ENCODE measurements around the gene CDKL4.
A peak's percentile ranks its signal among the peaks of the same experiment; 100 is the strongest.

Gene CDKL4

DNA sequence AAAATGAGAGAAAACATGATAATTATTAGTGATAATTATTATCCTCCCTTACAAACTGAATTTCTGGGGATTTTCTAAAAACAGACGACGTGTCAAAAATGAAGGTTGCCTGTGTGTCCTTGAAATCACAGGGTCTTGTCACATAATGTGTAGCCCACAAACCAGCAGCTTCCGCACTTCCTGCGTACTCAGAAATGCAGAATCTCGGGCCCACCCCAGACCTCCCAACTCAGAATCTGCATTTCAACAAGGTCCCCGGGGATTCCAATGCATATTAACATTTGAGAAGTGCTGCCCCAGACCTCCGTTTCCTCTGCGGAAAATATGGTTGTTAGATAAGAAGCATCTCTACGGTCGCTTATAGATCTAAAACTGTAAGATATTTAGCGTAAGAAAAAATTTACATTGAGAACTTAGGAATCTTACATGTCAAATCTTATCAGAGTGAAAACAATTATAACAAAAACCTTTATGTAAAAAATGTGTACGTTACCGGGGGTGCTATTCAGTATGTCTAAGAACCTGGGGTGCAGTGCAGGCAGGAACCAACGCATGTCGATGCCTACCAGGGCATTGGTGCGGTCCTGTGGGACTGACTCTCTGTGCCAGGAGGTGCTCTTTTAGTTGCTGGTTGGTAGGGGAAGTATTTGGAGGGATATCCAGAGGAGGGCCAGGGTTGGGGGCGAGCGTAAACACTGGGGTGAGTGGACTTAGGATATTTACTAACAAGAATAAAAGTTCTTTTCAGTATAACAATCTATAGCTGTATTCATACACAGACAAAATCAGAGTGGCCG, 15.2 kb downstream of the CDKL4 start:
- DNase-seq (ENCODE audit: low read depth), result no peak
- Histone ChIP-seq H3K36me3 (ENCODE audit: control insufficient read depth, insufficient read depth, low read length, severe bottlenecking) (no peaks in the 10 kb centered on the region), H3K9me3 (ENCODE audit: control insufficient read depth, low read length) (no peaks in the 10 kb centered on the region), H3K4me1 (ENCODE audit: control insufficient read depth, insufficient read depth, low read length) (peaks cover 25% of the 10 kb centered on the region), H3K9ac (ENCODE audit: low read length) (peak overlapping the region; percentile 75), H3K27me3 (replicated peaks; ENCODE audit: control insufficient read depth, insufficient read depth, low read length) (no peaks in the 10 kb centered on the region), H3K4me3 (ENCODE audit: low read length) (peak overlapping the region; percentile 42)

DNA sequence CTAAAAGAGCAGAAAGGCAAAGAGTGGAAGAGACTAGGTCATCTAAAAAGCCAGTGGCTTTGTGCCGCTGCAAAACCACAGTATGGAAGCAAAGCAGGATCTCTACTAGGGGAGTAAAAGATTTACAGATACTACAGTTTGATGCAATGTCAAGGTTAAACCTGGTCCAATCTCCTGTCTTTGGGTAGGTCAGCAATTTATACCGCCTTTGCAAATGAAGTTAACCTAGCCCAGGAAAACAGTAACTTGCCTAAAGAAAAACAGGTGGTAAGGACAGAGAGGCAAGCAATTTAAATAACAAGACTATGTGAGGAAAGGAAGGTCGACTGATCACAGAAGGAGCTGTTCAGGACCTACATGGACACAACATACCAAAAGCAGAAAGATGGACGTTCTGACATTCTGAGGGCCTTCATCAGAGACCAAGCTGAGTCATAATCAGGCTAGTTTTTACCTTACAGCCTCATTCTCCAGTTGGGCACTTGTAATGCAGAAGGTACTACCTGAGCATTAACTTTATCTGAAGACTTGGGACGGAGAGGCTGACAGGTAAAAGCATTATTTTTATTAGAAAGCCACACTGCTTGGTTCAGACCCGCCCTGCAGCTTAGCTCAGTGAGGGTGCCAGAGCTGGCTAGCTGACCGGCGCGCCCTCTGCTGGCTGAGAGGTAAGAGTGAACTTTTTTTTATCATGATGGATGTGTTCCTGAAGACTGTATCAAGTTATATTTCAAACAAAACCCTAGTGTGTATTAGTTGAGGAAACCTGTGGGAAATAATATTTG, 15.9 kb downstream of the CDKL4 start:
- H3K36me3 ChIP-seq (ENCODE audit: control insufficient read depth, insufficient read depth, low read length, severe bottlenecking), result no peaks in the 10 kb centered on the region
- peak overlapping the region; percentile 42 for H3K4me3 ChIP-seq (ENCODE audit: low read length)
- peaks cover 25% of the 10 kb centered on the region for H3K4me1 ChIP-seq (ENCODE audit: control insufficient read depth, insufficient read depth, low read length)
- no peaks in the 10 kb centered on the region for H3K9me3 ChIP-seq (ENCODE audit: control insufficient read depth, low read length)
- peak; percentile 89 for DNase-seq (ENCODE audit: low read depth)
- H3K9ac ChIP-seq (ENCODE audit: low read length), result peak overlapping the region; percentile 75
- H3K27me3 ChIP-seq (replicated peaks; ENCODE audit: control insufficient read depth, insufficient read depth, low read length), result no peaks in the 10 kb centered on the region

DNA sequence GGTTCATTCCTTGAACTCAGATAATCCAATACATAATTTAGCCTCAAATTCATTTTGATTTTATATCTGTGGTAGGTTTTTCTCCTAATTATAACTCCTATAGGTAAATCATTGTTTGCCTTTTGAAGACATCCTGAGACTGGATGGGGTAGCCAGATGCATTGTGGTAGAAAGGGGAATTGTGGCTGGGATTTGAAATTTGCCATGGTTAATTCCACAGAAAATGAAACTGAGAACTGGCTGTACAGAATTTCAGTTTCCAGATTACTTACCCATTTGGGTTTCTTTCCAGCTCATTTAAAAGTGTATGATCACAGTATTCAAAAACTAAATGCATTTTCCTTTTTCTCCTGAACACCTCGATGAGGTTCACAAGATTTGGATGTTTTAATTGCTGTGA, 18.2 kb downstream of the CDKL4 start:
- Histone ChIP-seq H3K4me3 (ENCODE audit: low read length) (no peak overlapping the region), H3K27me3 (replicated peaks; ENCODE audit: control insufficient read depth, insufficient read depth, low read length) (no peaks in the 10 kb centered on the region), H3K4me1 (ENCODE audit: control insufficient read depth, insufficient read depth, low read length) (peaks cover 25% of the 10 kb centered on the region), H3K36me3 (ENCODE audit: control insufficient read depth, insufficient read depth, low read length, severe bottlenecking) (no peaks in the 10 kb centered on the region), H3K9me3 (ENCODE audit: control insufficient read depth, low read length) (no peaks in the 10 kb centered on the region), H3K9ac (ENCODE audit: low read length) (no peak overlapping the region)
- DNase-seq (ENCODE audit: low read depth), result no peak

DNA sequence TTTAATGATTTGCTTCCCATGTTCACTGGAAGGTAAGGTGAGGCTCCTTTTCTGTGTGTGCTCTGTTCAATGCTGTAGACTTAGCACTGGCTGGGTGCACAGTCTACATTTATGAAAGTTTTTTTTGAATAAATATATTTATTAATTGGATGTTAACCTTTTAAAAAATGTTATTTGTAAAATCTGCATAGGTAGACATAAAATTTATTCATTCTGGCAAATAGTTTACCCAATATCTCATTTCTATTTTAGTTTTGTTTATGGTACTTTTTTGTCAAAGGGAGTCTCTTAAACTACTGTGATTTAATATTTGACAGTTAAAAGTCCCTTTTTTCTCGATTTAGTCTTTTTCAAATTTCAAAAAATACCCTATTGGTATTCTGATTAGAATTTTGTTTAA, 19.9 kb downstream of the CDKL4 start:
- no peaks in the 10 kb centered on the region for H3K9me3 ChIP-seq (ENCODE audit: control insufficient read depth, low read length)
- peaks cover 12% of the 10 kb centered on the region for H3K4me1 ChIP-seq (ENCODE audit: control insufficient read depth, insufficient read depth, low read length)
- no peak overlapping the region for H3K4me3 ChIP-seq (ENCODE audit: low read length)
- H3K27me3 ChIP-seq (replicated peaks; ENCODE audit: control insufficient read depth, insufficient read depth, low read length), result no peaks in the 10 kb centered on the region
- no peak for DNase-seq (ENCODE audit: low read depth)
- H3K36me3 ChIP-seq (ENCODE audit: control insufficient read depth, insufficient read depth, low read length, severe bottlenecking), result no peaks in the 10 kb centered on the region
- H3K9ac ChIP-seq (ENCODE audit: low read length), result no peak overlapping the region

DNA sequence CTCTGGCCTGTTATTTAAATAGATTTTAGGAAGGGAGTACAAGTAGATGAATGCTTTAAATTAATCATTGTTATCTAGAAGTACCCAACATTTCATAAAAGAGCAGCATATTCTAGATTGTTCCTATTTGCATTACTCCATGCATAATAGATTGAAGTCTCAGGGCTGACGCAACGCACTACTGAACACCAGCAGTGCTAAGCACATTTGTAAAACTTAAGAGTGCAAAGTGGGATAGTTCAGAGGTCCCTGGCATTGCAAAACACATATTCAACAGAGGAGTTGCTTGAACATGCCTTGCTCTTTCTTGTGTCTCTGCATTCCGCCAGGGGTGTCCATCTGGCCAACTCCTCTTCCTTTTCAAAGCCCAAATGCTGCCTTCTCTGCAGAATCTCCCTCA, 22.3 kb downstream of the CDKL4 start:
- Histone ChIP-seq H3K9me3 (ENCODE audit: control insufficient read depth, low read length) (no peaks in the 10 kb centered on the region), H3K4me3 (ENCODE audit: low read length) (no peak overlapping the region), H3K4me1 (ENCODE audit: control insufficient read depth, insufficient read depth, low read length) (no peaks in the 10 kb centered on the region), H3K36me3 (ENCODE audit: control insufficient read depth, insufficient read depth, low read length, severe bottlenecking) (no peaks in the 10 kb centered on the region), H3K9ac (ENCODE audit: low read length) (no peak overlapping the region), H3K27me3 (replicated peaks; ENCODE audit: control insufficient read depth, insufficient read depth, low read length) (no peaks in the 10 kb centered on the region)
- DNase-seq (ENCODE audit: low read depth), result no peak

DNA sequence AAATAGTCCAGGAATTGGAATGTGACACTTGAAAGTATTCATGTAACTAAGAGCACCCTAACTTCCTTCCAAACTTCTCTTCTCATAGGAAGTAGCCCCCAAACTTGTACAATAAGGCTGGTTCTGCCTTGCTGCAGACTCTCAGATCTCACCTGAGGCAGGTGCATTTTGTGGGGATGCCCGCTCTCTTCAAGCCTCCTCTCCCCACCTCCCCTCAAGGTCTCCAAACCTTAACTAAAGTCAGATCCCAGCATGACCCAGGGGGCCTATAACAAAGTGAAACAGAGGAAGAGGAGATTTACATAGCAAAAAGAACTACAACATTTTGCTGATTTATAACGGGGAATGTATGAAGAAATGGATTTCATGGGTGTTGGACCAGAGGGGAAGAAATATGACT, 23.6 kb downstream of the CDKL4 start:
- Histone ChIP-seq H3K4me1 (ENCODE audit: control insufficient read depth, insufficient read depth, low read length) (no peaks in the 10 kb centered on the region), H3K36me3 (ENCODE audit: control insufficient read depth, insufficient read depth, low read length, severe bottlenecking) (no peaks in the 10 kb centered on the region), H3K4me3 (ENCODE audit: low read length) (no peak overlapping the region), H3K27me3 (replicated peaks; ENCODE audit: control insufficient read depth, insufficient read depth, low read length) (no peaks in the 10 kb centered on the region), H3K9me3 (ENCODE audit: control insufficient read depth, low read length) (no peaks in the 10 kb centered on the region), H3K9ac (ENCODE audit: low read length) (no peak overlapping the region)
- DNase-seq (ENCODE audit: low read depth), result no peak

DNA sequence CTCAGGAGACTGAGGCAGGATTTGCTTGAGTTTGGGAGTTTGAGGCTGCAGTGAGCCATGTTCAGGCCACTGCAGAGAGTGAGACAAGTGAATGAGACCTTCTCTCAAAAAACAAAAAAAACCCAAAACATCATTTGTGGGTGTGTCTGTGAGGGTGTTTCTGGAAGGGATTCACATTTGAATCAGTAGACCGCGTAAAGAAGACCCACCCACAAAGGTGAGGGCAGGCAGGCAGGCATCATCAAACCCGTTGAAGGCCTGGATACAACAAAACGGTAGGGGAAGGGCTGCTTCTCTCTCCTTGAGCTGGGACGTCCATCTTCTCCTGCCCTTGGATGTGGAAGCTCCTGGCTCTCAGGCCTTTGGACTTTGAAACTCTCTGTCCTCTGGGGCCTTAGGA, 25.4 kb downstream of the CDKL4 start:
- no peak overlapping the region for H3K9ac ChIP-seq (ENCODE audit: low read length)
- no peaks in the 10 kb centered on the region for H3K4me1 ChIP-seq (ENCODE audit: control insufficient read depth, insufficient read depth, low read length)
- H3K4me3 ChIP-seq (ENCODE audit: low read length), result no peak overlapping the region
- H3K27me3 ChIP-seq (replicated peaks; ENCODE audit: control insufficient read depth, insufficient read depth, low read length), result no peaks in the 10 kb centered on the region
- H3K9me3 ChIP-seq (ENCODE audit: control insufficient read depth, low read length), result no peaks in the 10 kb centered on the region
- H3K36me3 ChIP-seq (ENCODE audit: control insufficient read depth, insufficient read depth, low read length, severe bottlenecking), result no peaks in the 10 kb centered on the region
- DNase-seq (ENCODE audit: low read depth), result no peak

DNA sequence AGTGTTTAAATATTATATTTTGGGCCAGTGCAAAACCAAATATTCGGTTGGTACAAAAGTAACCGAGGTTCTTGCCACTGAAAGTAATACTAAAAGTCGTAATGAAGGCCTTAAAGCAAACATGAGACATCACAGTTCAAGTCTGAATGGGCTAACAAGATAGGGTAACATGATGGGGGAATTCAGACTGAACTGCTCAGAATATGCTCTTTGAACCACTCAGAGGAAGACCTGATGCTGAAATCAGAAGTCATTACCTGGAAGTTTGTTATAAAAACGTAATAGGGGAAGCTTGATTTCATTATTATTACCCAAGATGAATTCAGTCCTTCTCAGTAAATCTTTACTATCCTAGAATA, 26.6 kb downstream of the CDKL4 start:
- no peak overlapping the region for H3K9ac ChIP-seq (ENCODE audit: low read length)
- H3K27me3 ChIP-seq (replicated peaks; ENCODE audit: control insufficient read depth, insufficient read depth, low read length), result no peaks in the 10 kb centered on the region
- H3K9me3 ChIP-seq (ENCODE audit: control insufficient read depth, low read length), result no peaks in the 10 kb centered on the region
- no peaks in the 10 kb centered on the region for H3K4me1 ChIP-seq (ENCODE audit: control insufficient read depth, insufficient read depth, low read length)
- H3K4me3 ChIP-seq (ENCODE audit: low read length), result no peak overlapping the region
- no peak for DNase-seq (ENCODE audit: low read depth)
- no peaks in the 10 kb centered on the region for H3K36me3 ChIP-seq (ENCODE audit: control insufficient read depth, insufficient read depth, low read length, severe bottlenecking)

DNA sequence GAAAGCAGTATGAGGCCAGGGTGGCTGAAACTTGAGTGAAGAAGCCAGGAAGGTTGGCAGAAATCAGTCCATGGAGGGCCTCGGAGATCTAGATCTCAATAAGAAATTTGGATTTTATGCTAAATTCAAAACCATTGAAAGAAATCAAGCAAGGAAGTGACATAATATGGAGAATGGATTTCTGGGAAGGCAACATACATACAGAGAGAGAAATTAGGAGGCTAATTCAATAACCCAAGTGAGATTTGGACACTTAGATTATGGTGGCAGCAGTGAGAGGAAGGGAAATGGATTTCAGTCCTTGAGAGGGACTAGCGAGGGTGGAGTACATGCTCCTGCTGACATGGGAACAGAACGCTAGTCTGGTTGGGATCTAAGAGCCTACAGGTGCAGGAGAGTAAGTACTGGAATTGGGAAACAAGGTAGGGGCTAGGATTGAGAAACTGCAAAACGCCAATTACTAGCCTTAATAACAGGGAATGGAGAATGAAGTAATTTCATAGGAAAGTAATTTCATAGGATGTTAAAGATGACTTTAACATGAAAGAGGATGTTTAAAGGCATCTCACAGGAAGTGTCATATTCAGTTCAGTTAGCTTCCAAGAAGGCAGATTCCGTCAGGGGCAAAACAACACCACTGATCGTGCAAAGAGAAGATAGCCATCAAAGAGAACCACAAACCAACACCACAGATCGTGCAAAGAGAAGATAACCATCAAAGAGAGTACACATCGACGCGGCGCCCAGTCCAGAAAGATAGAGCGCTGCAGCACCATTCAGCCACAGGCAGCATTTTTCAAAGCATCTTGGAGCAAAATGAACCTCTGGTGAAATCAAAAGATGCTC, 27.2 kb downstream of the CDKL4 start:
- Histone ChIP-seq H3K36me3 (ENCODE audit: control insufficient read depth, insufficient read depth, low read length, severe bottlenecking) (no peaks in the 10 kb centered on the region), H3K9me3 (ENCODE audit: control insufficient read depth, low read length) (no peaks in the 10 kb centered on the region), H3K27me3 (replicated peaks; ENCODE audit: control insufficient read depth, insufficient read depth, low read length) (no peaks in the 10 kb centered on the region), H3K4me1 (ENCODE audit: control insufficient read depth, insufficient read depth, low read length) (no peaks in the 10 kb centered on the region), H3K4me3 (ENCODE audit: low read length) (no peak overlapping the region), H3K9ac (ENCODE audit: low read length) (no peak overlapping the region)
- no peak for DNase-seq (ENCODE audit: low read depth)

DNA sequence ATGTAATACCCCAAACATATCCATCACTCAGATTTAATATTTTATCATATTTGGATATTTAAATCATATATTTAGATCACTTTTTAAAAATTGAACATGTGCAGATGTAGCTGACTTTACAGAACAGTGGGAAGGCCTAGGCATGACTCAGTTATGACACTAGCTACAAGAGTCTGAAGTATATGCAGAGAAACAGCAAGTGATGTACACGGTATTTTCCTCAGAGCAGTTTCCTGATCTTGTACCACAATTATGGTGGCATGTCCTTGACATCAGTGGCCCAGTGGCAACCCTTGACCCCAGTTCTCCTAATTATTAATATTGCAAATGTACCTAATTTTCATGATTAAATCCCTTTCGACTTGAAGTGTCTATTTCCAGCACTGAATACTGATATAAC, 28.2 kb downstream of the CDKL4 start:
- no peak overlapping the region for H3K4me3 ChIP-seq (ENCODE audit: low read length)
- no peaks in the 10 kb centered on the region for H3K9me3 ChIP-seq (ENCODE audit: control insufficient read depth, low read length)
- H3K36me3 ChIP-seq (ENCODE audit: control insufficient read depth, insufficient read depth, low read length, severe bottlenecking), result no peaks in the 10 kb centered on the region
- no peak overlapping the region for H3K9ac ChIP-seq (ENCODE audit: low read length)
- H3K4me1 ChIP-seq (ENCODE audit: control insufficient read depth, insufficient read depth, low read length), result no peaks in the 10 kb centered on the region
- H3K27me3 ChIP-seq (replicated peaks; ENCODE audit: control insufficient read depth, insufficient read depth, low read length), result no peaks in the 10 kb centered on the region
- DNase-seq (ENCODE audit: low read depth), result no peak

DNA sequence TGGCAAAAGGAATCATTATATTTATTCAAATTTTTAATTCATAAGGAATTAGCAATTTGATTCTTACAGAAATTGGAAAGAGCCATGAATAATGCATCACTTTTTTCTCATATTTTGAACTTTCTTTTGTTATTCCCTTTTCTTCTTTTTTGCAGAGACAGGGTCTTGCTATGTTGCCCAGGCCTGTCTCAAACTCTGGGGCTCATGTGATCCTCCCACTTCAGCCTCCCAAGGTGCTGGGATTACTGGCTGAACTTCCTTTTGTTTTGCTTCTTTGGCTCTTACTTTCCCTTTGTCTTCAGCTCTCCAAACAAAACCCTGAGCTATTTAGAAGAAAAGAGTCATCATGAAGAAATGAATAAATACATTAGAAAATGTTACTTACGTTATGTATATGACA, 30.8 kb downstream of the CDKL4 start:
- no peaks in the 10 kb centered on the region for H3K4me1 ChIP-seq (ENCODE audit: control insufficient read depth, insufficient read depth, low read length)
- H3K9ac ChIP-seq (ENCODE audit: low read length), result no peak overlapping the region
- DNase-seq (ENCODE audit: low read depth), result no peak
- H3K36me3 ChIP-seq (ENCODE audit: control insufficient read depth, insufficient read depth, low read length, severe bottlenecking), result no peaks in the 10 kb centered on the region
- no peaks in the 10 kb centered on the region for H3K9me3 ChIP-seq (ENCODE audit: control insufficient read depth, low read length)
- H3K4me3 ChIP-seq (ENCODE audit: low read length), result no peak overlapping the region
- H3K27me3 ChIP-seq (replicated peaks; ENCODE audit: control insufficient read depth, insufficient read depth, low read length), result no peaks in the 10 kb centered on the region
